Putamen (tissue), 1 donor: ENCODE data around the gene TCERG1L.
"Not testable (repeated sequence)": the region's sequence is repeated elsewhere in the genome, so short reads cannot be mapped to it uniquely, and the experiment has no call there.

ENCODE experiments used
- DNase-seq: peaks from one replicate; pipeline ENCODE4 v3.0.0-alpha.2; 2016; ENCODE audit warnings: low spot score

TCERG1L gene

DNA sequence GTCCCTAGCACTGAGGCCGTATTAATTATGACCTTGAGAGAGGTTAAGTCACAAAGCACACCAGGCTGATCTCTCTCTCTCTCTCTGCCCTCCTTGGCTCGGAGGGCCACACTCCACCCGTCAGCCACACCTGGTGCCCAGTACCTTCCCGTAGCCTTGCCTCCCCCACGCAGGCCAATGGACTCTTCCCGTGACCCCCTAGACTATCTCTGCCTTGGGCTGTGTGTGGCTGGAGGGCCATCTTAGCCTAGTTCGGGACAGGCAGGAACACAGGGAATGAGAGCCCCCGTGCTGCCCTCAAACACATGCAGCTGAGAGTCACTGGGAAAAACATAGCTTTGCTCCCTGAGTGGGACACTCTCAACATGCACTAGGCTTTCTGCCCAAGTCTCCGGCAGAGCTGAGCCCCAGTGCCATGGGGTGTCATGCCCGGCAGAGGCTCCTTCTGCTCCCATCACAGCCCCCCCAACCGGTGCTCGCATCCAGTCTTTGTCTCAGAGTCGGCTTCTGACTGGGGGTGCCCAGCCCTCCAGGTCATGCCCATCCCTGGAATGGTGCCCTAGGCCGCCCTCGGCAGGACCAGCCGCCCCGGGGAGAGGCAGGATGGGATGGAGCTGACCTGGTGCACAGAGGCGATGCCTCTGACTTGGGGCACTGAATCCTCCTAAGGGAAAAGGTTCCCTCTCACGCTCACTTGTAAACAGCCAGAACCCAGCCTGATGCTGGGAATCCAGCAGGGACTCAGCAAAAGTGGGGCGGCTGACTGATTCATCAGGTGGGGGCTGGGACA, 63.0 kb downstream of the TCERG1L start:
- no peak for DNase-seq

DNA sequence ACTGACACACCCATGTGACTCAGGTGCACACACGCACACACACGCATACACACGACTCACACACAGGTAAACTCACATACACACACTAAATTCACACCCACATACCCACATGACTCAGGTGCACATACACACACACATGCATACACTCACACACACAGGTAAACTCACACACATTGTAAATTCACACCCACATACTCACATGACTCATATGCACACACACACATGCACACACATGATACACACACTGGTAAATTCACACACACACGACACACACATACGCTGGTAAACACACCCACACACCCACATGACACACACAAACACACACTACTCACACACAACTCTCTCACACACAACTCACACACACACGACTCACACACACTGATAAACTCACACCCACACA, 63.6 kb downstream of the TCERG1L start:
- no peak for DNase-seq

DNA sequence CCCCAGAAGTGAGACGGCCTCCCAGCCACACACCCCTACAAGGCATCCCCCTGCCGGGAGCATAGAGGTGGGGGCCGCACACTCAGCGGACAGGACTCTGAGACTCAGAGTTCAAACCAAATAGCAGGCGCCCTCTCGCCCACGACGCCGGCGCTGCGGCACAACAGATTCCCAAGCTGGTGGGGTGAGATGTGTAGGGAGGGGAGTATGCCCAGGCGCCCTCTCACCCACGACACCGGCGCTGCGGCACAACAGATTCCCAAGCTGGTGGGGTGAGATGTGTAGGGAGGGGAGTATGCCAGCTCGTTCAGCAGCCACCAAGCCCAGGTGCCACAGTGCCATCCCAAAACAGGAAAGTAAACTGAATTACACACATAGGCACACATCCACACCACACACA, 64.7 kb downstream of the TCERG1L start:
- no peak for DNase-seq

DNA sequence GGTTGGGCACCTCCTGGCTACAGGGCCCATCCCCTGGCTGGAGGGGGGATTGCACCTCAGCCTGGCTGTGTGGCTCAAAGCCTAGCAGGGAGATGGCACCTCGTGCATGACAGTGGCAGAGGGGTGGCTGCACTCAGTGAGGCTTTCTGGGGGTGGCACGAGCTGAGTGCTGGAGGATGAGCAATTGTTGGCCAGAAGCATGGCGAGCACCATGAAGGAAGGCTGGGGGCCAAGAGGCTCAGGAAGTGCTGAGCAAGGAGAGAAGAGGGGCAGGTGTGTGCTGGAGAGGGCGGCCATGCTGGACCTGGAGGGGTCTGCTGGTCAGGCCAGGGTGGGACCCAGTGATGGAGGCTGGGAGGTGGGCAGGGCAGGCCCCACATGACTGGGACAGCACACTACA, 65.4 kb downstream of the TCERG1L start:
- no peak for DNase-seq

DNA sequence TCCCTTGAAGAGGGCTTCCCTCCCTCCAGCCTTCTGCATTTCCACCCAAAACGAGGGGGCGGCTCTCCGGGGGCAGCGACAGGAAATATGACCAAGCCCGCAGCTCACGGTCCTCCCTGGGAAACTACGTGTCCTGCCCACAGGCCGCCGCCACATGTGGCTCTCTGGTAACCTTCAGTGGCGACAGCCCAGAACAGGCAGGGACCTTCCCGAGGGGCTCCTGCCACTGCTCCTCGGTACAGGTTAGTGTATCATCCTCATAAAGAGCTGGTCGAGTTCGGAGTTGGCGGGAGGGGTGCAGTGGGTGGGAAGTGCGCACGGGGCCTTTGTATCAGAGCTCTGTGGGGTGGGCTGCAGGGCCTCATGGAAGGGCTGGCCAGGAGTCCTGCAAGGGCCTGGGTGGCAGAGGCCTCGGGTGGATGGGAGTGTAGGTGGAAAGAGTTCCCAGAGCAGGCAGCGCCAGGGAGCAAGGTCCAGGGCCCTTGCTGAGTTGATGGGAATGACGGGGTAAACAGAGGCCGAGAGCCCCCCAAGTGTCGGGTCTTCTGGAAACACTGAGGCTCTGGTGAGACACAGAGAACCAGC, 66.0 kb downstream of the TCERG1L start:
- DNase-seq: no peak

DNA sequence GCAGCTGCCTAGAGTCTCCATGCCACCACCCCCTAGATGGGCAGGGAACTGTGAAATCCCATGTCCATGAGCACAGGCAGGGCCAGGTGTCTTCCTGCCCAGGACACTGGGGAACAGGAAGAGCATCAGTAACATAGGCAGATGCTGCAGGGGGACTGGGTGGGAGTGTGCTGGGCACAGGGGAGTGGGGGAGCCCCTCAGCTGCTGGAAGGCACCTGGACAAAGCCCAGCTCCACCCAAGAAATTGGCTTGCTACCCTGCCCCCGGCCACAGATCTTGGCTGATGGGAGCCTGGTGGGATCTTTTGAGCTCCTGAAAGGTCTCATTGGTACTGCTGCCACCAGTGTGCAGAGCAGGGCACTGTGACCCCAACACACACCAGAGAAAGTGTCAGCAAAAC, 66.7 kb downstream of the TCERG1L start:
- DNase-seq: no peak

DNA sequence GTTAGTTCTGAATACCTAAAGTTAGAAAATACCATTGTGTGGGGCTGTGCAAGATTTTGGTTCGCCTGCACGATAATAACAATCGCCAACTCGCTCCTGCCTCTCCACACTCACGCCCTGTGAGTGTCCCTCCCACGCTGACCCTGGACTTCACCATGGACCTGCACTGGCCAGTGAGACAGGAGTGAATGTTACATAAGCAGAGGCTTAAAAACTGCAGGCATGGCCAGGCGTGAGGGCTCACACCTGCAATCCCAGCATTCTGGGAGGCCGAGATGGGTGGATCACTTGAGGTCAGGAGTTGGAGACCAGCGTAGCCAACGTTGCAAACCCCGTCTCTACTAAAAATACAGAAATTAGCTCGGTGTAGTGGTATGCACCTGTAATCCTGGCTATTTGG, 68.4 kb downstream of the TCERG1L start:
- DNase-seq: no peak

DNA sequence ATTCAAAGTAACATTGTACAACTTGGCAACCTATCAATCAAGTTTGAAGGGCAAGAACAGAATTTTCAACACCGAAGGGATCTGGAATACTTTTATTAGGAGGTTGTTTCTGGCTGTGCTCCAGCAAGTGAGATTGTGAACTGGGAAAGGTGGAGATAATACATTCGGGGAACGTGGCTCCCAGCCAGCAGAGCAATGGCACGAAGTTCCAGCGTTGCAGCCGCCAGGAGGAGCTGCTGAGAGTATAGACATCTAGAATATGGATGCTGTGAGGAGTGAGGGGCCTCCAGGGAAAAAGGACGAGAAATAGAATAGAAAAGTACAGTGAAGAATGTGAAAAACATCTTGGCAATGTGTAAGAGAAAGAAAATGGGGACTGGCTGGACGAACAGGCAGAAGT, 69.5 kb downstream of the TCERG1L start:
- DNase-seq: no peak

DNA sequence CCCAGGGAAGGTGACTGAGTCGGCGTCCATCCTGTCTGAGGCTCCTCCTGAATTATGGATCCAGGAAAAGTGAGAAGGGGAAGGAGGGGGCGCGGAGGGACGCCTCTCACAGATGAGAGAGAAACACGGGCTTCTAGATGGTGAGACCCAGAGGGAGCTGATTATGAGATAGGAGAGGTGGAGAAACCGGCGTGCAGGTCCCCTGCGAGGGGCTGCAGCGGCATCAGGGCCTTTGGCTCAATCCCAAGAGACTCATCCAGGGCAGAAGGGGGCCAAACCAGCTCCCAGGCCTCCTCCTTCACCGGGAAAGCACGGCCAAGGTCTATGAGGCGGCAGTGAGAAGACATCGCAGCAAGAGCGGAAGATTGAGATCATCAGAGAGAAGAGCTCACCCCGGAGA, 70.8 kb downstream of the TCERG1L start:
- no peak for DNase-seq

DNA sequence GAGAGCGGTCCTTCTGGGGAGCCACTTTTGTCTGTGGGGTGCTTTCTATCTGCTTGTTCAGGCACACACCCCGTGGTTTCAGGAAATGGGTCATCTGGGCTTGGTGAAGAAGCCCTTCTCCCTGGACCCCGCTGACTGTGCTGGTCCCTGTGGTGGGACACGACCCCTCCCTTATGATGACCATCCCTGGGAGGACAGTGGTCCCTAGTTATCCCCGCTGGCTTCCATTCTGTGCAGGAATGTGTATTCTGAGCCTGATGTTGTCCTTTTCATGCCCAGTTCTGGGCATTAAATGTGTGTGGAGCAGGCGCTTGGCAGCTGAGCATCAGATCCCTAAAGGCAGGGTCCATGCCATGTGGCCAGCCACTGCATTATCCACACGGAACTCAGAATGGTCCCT, 71.6 kb downstream of the TCERG1L start:
- DNase-seq: no peak

DNA sequence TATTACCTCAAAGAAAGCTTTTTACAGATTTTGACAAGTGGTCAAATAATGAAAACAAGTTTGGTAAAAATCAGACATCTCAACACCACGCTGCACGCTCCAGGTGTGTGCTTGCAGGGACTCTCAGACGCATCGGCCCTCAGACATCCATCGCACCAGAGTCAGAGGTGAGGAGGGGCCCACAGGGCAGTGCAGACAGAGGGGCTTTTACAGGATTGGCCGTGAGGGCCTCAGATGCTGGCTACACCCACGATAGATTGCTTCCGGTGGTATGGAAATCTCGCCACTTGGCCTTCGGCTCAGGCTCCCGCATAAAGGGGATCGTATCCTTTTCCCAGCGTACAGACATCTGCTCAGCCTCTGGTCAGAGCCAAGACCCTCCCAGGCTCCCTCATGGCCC, 72.1 kb downstream of the TCERG1L start:
- no peak for DNase-seq

DNA sequence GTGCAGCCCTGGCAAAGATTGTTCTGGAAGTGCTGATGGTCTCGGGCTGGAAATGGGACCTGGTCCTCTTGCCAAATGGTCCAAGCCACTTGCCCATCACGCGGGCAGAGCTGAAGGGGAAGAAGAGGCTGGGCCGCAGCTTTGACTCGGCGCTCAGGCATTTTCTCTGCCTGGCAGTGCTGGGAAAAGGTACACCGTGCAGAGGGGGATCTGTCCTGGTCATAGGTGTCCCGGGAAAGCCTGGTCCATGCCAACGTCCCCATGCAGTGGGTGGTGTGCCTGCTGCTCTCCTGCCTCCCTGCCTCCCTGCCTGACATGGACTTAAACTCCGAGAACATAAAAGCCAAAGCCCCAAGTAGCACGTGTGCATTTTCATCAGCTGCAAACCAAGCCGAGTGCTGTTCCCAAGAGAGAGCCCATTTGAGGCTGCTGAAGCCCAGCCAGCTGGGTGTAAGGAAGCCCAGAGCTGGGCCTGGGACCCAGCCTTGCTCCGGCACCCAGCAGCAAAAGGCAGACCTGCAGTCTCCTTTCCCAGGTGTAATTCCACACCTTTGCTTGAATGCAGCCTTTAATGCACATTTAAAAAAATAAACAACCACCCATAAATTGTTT, 72.7 kb downstream of the TCERG1L start:
- no peak for DNase-seq

DNA sequence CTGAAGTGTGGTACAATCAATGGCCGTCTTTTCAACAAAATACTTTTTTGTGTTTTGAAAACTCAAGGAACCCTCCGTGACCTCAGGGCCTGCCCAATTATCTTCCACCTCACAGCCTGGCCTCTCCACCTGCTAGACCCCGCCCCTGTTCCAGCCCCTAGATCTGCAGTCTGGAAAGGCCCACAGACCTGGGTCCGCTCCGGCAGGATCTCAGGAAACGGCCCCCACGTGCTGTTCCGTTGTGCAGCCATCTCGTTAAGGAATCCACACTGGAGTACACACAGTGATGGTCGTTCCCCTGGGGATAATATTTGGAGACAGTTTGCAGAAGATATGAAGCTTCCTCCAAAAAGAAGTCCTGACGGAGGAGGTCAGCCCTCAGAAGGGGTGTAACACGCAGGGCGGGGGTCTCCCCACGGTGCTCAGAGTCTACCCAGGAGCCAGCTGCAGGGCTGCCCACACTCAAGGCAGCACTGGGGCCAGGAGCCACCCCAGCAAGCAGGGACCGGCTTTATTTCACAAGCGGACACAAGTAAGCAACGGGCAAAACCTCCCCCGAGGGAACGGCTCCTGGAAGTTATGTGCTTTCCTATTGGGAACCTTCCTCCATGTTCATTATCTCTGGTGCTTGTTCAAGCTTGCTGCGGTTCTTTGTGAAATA, 73.4 kb downstream of the TCERG1L start:
- DNase-seq: no peak

DNA sequence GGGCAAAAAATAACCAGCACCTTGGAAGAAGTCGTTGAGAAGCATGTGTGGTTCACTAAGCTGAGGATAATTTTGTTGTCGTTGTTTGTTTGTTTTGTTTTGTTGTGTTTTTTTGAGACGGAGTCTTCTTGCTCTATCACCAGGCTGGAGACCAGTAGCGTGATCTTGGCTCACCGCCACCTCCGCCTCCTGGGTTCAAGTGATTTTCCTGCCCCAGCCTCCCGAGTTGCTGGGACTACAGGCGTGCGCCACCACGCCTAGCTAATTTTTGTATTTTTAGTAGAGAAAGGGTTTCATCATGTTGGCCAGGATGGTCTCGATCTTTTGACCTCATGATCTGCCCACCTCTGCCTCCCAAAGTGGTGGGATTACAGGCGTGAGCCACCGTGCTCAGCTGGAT, 76.9 kb downstream of the TCERG1L start:
- DNase-seq: not testable (repeated sequence)

DNA sequence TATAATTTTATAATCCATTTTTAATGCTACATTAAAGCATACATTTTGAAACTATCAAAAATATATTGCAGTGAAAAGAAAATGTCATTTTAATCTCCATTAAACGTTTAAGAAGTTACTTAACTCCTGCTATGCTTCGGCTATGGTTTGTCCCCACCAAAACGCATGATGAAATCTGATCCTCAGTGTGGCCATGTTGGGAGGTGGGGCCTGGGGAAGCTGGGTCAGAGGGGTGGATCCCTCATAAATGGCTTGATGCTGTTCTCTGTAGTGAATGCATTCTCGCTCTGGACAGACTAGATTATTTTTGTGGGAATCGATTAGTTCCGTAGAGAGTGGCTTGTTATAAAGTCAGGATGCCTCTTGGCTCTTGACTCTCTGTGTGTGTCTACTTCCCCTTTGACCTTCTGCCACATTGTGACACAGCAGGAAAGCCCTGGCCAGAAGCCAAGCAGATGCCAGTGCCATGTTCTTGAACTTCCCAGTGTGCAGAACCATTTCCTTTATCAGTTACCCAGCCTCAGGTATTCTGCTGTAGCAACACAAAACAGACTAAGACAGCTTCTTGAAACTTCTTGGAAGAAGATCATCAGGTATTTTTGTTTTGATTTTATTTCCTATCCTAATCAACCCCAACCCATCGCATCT, 77.8 kb downstream of the TCERG1L start:
- no peak for DNase-seq

DNA sequence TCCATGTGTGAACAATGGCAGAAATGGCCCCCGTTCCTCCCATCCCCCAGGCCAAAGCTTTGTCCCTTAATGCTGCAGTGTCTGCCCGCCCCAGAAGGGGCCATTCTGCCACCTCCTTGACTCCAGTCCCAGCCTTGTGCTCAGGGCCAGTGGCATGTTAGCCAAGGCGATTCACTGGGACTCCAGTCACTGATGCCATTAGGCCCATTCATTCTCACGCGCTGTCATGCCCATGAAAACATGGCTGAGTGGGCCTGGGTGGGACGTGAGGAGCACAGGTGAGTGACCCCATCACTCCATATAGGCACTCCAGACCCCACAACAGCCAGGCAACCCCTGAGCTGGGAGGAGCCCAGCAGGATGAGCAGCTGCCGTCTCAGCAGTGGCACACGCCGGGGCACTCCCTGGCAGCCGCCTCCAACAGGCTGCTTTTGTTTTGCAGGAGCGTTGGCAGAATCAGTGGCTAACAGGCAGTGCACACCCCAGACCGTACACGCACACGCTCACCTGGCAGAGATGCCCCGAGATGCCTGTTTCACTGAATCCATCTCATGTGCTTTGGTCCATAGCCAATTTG, 79.5 kb downstream of the TCERG1L start:
- no peak for DNase-seq

DNA sequence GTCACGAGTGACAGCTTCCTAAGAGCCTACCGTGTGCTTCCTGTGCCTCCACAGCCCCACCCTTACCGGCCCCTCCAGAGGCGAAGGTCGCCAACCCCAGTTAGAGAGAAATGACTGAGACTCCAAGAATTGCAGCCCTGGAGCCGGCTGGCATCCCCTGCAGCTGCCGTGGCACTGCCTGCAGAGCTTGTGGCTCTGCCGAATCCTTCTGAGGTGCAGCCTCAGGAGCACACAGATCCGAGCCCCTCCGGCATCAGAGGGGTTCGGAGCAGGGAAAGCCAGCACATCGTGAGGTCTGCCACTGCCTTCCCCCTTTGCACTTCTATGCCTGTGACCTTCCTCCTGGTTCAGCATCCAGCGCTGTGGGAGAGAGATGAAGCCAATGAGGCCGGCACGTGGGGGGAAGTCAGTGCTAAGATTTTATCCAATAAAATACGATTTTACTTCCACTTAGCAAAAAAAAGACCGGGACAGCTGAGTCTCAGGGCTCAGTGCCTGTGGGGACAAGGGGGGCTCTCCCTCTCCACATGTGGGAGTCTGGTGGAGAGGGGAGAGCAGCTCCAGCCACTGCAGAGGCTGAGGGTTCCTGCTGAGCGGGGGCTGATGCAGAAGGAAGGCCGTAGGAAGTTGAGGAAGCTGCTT, 80.1 kb downstream of the TCERG1L start:
- DNase-seq: no peak

DNA sequence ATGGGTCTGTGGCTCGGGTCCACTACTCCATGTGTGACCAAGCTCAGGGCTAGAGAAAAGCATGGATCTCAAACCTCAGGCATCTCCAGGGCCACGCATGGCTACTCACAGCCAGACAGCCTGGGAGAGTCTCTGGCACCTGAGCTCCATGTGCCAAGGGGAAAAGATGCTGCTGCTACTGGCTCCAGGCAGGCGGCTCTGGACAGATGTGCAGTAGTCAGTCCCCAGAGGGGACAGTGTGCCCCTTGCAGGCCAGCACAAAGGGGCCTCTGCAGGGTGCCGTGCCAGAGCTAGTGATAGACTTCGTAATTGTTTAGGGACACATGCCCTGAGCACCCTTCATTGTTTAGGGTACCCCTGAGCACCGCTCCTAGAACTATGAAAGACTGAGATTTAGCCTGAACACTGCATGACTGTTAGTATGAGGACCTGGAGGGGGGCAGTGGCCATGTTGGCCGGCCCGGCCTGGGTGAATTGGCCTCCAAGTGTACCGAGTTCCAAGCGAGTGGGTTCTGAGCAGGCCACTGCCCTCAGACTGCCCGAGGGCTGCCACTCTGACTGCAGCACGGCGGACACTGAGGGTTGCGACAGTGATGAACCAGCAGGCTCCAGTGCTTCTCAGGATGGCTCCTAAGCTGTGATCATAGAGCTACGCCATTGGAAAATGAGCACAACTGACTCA, 80.7 kb downstream of the TCERG1L start:
- DNase-seq: no peak

DNA sequence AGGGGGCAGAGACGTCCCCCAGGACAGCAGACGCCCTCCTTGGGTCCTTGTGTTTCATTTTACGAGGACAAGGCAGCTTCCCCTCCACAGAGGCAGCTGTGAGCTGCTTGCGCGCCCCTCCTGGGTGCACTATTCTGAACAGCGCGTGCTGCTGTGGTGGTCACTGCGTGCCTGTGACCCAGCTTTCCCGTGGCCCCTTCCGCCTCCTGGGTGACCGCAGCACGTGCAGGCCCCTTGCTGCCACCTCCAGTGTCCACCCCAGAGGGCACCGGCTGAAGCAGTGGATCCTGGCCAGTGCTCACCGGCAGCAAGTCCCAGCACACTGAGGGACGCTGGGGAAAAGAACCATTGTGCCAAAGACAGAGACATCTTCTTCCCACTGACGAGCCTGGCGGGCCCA, 81.4 kb downstream of the TCERG1L start:
- no peak for DNase-seq

DNA sequence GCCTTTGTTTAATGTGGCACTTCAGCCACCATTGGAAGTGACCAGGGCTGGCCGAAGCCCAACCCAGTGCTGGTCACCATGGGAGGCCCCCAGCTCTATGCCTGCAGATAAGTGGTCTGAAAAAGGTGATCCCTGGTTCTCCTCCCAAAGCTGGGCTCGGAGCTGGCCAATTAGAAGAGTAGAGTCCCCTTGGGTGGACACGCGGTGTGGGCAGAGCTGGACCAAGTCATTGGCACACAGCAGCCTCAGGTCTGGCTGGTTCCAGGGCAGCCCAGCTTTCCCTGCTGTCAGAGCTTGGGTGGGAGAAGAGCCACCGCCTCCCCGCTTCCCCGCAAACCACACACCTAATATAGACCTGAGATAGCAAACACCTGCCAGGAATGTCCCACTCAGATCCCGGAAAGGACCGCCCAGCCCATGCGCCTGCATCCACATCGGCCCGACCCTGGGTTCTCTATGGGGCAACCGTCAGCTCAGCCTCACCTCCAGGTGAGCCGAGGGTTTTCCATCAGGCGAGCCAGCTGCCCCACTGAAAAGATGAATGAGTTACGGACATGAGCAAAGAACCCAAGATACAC, 84.3 kb downstream of the TCERG1L start:
- no peak for DNase-seq
